NCI-H69 (cell line): ENCODE measurements around the gene SMCR8.
"Not testable (repeated sequence)": the region's sequence is repeated elsewhere in the genome, so short reads cannot be mapped to it uniquely, and the experiment has no call there.

ENCODE experiments used
- DNase-seq: peaks from one replicate; lab custom pipeline; 2025; lab: John Stamatoyannopoulos, UW

Gene SMCR8

DNA sequence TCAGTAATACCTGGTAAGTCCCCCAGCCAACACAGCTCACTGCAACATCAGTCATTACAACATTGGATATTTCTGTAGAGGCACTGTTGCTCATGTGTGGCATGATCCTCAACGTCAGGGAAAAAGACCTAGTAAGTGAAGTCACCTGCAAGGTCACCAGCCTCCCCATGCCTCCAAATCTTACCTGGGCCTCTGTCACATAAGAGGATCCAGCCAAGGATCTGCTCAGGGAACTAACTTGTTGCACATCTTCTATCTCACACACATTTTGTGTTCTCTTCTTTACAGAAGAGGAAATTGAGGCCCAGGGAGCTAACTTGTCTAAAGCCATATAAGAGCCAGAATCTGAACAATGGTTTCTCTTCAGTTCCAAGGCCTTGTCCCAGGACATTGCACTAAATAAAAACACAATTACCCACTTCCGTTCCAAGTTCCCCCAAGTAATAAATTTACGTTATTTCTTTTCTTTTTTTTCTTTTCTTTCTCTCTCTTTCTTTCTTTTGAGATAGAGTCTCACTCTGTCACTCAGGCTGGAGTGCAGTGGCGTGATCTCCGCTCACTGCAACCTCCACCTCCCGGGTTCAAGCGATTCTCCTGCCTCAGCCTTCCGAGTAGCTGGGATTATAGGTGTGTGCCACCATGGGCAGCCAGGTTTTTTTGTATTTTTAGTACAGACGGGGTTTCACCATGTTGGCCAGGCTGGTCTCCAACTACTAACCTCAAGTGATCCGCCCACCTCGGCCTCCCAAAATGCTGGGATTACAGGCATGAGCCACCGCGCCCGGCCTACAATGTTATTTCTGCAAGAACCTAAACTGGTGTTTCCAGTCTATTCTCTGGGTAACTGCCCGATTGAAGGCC lies 47.0 kb downstream of the SMCR8 start:
- DNase-seq = no peak

DNA sequence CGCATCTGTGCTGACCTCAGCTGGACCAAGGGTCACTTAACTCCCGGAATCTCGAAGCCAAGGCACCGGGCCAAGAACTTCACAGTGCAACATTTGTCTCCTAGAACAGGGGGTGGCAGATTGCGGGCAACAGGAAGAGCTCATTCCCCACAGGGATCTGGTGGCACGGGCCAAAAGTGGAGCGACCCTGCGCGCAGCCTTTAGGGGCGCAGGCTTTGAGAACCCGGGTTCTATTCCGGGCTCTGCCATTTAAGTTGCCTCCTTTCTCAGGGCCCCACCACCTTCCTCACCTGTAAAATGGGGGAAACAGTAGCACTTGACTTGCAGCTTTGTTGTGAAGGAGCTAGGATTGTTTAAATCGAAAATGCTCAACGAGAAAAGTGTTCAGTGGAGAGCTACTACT lies 47.6 kb downstream of the SMCR8 start:
- DNase-seq = peak; percentile 45

GRCh38 chr17:18363101-18364049 lies 48.3 kb downstream of the SMCR8 start, which contains the start of gene SHMT1:
Gene SHMT1 (minus strand): TSS chr17:18363550. CDS start chr17:18355981, 7,569 bp downstream.
- peak; percentile 93 for DNase-seq

- no peak for DNase-seq
Observed at GRCh38 chr17:18364166-18364565, 49.1 kb downstream of the SMCR8 start.

DNA sequence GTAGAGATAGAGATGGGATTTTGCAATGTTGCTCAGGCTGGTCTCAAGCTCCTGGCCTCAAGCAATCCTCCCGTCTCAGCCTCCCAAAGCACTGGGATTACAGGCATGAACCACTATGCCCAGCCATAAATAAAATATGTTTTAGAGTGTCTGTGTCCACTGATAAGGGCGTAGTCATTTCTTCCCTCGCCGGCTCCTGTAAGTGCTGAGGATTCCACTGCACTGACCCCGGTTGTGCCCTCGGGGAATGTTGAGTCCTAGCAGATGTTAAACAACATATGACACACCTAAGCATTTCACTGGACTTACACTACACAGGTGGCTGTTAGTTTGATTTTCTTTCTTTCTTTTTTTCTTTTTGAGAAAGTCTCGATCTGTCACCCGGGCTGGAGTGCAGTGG lies 53.9 kb downstream of the SMCR8 start:
- DNase-seq = no peak

GRCh38 chr17:18370761-18371160 lies 55.7 kb downstream of the SMCR8 start:
- no peak for DNase-seq

- DNase-seq = no peak
Observed at GRCh38 chr17:18371455-18371854, 56.4 kb downstream of the SMCR8 start.

GRCh38 chr17:18373181-18373580 lies 58.1 kb downstream of the SMCR8 start:
- not testable (repeated sequence) for DNase-seq

- DNase-seq = no peak
Observed at GRCh38 chr17:18374216-18374615, 59.1 kb downstream of the SMCR8 start.
